HG02798 (cell line): ENCODE data around the gene SHBG.
"Not testable (repeated sequence)": the region's sequence is repeated elsewhere in the genome, so short reads cannot be mapped to it uniquely, and the experiment has no call there.

ENCODE experiments used
- ATAC-seq: cut with Tn5 transposase; IDR thresholded peaks from one replicate; pipeline ENCODE4 v1.9.1; 2021; ENCODE audit warnings: mild to moderate bottlenecking; ENCODE audit not compliant: unreplicated experiment, poor library complexity

Gene SHBG, protein sequence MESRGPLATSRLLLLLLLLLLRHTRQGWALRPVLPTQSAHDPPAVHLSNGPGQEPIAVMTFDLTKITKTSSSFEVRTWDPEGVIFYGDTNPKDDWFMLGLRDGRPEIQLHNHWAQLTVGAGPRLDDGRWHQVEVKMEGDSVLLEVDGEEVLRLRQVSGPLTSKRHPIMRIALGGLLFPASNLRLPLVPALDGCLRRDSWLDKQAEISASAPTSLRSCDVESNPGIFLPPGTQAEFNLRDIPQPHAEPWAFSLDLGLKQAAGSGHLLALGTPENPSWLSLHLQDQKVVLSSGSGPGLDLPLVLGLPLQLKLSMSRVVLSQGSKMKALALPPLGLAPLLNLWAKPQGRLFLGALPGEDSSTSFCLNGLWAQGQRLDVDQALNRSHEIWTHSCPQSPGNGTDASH

GRCh38 chr17:7629939-7630571 lies at the start of gene SHBG:
Gene SHBG (plus strand): TSS chr17:7630135. CDS start chr17:7630173, 38 bp downstream.
- ATAC-seq, result no peak

DNA sequence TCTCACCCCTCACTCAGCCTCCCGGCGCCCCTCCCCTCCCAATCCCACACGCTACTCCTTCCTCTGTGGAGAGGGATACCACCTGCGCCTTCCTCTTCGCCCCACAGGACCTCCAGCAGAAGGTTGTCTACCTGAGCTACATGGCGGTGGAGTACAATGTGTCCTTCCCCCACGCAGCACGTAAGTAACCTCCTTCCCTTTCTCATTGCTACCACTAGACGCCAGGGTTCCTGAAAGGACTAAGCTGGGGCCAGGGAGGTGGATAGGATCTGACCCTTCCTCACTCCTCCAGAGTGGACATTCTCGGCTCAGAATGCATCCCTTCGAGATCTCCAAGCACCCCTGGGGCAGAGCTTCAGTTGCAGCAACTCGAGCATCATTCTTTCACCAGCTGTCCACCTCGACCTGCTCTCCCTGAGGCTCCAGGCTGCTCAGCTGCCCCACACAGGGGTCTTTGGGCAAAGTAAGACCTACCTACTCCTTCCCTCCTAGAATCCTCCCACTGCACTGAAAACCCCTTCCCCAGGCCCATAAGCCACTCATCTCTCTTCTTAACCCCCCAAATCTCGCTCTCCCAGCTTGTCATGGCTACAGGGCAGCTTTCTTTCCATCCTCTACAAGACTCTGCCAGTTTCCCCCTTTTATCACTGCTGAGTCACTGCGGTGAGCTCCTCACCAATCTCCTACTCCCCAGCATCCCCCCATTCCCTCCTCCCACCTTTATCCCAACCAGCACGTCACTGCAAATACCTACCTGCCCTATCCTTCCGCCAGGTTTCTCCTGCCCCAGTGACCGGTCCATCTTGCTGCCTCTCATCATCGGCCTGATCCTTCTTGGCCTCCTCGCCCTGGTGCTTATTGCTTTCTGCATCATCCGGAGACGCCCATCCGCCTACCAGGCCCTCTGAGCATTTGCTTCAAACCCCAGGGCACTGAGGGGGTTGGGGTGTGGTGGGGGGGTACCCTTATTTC lies 49.0 kb upstream of the SHBG start:
- ATAC-seq, result no peak

DNA sequence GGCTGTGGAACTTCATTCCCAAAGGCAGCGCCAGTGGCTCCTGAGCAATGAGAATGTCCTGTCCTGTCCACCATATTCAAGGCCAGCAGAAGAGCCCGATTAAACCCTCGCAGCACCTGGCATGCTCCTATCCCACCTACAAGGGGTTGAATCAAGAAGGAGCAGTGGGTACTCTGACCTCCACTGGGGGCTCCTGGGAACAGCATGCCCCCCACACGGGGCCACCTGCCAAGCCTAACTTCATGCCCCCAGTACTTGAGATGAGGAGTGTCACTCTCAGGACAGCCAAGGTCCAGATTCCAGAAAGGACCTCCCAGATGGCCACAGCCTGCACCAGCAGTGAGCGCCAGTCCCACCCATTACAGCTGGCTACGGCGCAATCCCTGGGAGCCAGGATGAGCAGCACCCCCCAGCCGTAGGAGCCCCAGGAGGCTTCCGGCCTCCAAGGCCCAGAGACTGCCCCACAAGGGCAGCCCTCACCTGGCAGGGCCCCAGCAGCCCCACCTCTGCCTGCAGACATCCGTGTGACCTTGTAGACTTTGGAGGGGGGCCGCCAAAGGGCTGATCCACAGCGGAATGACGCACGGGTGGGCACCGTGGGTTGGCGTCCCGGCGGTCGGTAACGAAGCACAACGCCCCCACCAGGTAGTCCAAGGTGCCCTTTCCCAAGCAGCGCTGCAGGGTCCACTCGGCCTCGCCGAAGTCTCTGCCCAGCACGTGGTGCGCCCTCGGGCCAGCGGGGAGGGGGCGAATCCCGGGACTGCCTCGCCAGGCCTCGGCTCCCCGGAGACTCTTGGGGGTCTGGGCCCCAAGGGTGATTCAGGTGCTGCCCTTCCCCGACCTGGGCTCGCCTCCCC lies 47.3 kb upstream of the SHBG start:
- no peak for ATAC-seq

GRCh38 chr17:7583253-7584109 lies 46.5 kb upstream of the SHBG start, which contains the start of gene MPDU1:
Gene MPDU1 (plus strand): TSS chr17:7583852. CDS start chr17:7583863, 11 bp downstream.
- peak; percentile 79 for ATAC-seq

GRCh38 chr17:7586673-7587419 lies 43.1 kb upstream of the SHBG start:
- no peak for ATAC-seq

DNA sequence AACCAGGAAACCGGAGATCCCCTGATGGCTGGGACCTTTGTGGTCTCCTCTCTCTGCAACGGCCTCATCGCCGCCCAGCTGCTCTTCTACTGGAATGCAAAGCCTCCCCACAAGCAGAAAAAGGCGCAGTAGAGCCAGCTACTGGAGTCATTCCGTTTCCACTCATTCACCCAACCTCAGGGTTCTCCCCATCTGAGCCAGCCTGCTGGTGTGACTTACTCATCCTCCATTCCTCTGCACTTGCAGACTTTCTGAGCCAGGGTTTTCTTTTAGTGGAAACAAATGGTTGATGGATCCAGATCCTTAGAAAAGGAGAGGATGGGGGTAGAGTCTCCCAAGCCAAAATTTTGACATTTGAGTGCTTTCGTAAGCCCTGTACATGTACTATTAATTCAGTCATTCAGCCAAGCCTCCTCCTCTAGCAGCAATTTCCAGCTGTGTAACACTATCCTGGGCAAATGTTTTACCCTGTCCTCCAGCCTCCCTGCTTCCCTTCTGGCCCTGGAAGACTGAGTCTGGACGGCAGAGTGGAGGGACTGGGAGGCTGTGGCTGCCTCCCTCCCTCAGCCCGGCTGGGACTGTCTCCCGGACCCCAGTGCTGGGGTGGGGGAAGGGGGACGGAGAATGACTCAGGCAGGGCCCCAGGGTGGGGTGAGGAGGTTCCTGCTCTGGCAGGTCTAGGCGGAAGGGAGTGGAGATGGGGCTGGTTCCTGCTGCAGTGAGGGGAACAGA lies 42.3 kb upstream of the SHBG start:
- ATAC-seq, result no peak

DNA sequence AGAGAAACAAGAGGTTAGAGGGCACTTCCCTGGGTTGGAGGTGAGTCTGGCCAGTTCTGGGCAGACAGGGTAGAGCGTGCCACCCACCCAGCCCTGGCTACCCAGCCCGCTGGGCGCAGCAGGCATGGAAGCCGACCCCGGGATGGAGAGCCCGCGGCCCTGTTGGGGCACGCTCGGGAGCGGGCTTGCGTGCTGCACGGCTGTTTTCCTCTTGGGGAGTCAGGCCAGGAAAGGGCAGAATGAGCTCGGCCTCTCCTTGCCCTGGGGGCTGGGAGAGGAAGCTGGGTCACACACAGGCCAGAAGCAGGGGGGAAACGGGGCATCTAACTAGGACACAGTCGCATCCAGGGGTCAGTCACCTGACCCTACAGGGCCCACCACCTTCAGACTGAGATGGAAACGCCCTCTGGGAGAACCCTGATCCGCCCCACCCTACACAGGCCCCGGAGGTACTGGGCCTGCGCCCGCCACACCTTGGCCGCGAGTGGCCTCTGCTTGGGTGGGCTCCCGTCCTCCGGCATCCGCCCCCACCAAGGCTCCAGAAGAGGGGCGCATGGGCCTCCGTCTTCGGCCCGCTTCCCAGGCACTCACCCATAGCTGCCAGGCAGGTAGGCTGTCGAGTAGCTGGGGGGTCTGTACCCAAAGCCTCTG lies 41.3 kb upstream of the SHBG start:
- no peak for ATAC-seq

GRCh38 chr17:7589204-7589868 lies 40.6 kb upstream of the SHBG start:
- ATAC-seq, result peak; percentile 50

DNA sequence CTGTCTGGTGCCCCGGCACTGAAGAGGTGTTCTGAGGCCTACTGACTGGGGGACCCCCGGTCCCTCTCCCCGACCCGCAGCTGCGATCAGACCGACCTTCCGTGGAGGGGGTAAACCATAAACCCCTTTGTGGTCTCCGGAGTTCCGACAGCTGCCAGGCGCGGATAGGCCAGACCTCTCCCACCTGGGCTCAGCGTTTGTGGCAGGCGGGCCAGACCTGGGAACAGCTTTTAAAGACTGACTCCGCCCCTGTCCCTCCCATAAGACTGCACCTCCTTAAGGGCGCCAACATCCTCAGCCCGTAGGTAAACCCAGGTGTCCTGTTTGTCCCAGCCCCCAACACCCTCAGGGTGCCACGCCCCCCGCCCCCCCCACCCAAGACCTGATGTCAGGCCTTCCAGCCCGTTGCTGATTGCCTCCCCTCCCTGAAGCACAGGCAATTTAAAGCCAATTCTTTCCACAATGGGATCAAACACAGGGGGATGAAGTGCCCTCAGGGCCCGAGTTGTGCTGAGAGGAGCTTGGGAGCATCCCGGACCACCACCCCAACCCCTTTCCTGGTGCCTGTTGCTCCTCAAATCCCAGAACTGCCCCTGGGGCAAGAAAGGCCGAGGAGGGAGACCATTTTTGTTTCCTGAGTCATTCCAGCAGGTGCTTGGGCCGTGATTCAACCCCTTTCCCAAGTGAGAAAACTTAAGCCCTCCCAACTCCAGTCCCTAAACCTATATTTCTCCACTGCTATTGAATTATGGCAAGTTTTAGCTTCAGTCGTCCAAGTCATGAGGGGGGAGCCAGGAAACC lies 39.8 kb upstream of the SHBG start, which contains the start of gene SOX15:
TSS of gene SOX15 (minus strand) at position 204 of the 801 bp plus-strand sequence. CDS start 418 bp downstream, outside the sequence.
- ATAC-seq, result no peak

DNA sequence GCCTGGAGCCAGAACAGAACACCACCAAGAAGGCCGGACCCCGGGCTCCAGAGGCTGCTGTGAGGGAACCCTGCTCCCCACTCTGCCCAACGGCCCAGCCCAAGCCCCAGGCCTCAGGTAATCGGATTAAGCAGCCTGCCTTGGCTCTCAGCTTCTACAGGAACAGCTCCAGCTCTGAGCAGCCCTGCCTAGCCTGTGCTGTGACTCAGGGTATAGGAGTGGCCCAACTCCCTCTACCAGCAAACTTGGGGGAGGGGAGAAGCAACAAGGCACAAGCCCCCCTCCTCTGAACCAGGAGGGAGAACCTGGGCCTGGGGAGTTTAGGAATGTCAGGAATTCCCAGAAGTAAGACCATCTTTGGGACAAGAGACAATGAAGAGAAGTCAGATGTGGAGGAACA lies 39.2 kb upstream of the SHBG start:
- no peak for ATAC-seq

DNA sequence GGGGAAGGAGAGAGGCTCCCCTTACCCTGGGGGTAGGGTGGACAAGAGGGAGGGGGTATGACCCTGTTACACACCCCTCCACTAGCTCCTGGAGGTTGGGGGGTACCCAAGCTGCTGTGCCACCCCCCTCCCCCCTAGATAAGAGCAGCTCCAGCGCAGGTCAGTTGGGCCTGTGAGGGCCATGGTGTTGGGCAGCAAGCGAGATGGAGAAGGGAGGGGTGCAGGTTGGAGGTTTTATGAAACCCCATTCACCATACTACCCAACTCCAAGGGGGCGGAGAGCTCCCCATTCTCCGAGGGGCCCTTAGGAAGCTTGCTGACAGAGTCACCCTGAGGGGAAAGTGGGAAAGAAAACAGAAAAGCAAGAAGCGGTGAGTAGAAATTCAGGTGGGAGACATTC lies 38.3 kb upstream of the SHBG start:
- ATAC-seq, result no peak

GRCh38 chr17:7592422-7593021 lies 37.4 kb upstream of the SHBG start:
- ATAC-seq, result no peak

DNA sequence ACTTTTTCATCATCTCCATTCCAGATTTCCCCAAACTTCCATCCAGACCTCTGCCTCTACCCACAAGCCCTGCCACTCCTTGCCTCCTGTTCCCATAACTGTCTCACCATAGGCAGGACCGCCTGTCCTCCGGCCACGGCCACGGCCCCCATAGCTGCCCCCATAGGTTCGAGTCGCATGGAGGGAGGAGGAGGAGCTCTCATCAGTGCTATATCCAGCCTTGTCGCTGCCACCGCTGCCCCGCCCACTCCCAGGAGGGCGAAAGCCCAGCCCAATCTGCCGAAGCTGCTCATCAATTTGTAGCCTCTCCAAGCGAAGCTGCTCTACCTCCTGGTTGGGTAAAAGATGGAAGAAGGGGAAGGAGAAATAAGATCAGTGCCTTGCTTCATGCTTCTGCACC lies 36.6 kb upstream of the SHBG start:
- ATAC-seq, result no peak

DNA sequence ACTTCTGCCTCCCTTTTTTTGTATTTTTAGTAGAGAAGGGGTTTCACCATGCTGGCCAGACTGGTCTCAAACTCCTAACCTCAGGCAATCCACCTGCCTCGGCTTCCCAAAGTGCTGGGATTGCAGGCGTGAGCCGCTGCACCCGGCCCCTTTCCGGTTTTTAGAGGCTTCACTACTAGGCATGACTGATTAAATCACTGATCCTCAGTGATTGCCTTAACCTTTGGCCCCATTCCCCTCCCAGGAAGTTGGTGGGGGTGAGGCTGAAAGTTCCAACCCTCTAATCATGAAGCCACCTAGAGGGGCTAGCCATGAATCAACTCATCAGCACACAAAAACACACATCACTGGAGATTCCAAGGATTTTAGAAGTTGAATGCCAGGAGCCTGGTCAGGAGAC lies 32.4 kb upstream of the SHBG start:
- not testable (repeated sequence) for ATAC-seq

- ATAC-seq, result no peak
Observed at GRCh38 chr17:7606280-7606679, 23.7 kb upstream of the SHBG start.
